Adipose tissue (tissue), 3 donors: ENCODE results near the gene CAPN5. TPM values are rescaled to one million over a fixed set of nuclear protein-coding genes. Genes with fewer than 3 reads are reported as not detected.

ENCODE experiments used
- H3K27ac ChIP-seq: one replicate; pipeline ENCODE4 v1.5.1; 2013; ENCODE audit warnings: low read depth, low read length
- WGBS, 3 donors: extraction: QIAGEN DNeasy Blood & Tissue Kit; methylation state at CpG; one replicate each; pipeline ENCODE4 v1.1.7; 2013; 5-methylcytosine and 5-hydroxymethylcytosine counted together
- polyA plus RNA-seq, 3 donors: library from polyadenylated mRNA; stranded (reverse); fragments of 200-250 nt; gene quantifications; one replicate each; pipeline ENCODE4 v1.2.3, GENCODE V29; 2013
- donor health status: healthy with polysubstance abuse.
- donor health status: Bipolar disorder and iron deficiency.
- donor health status: healthy.

CAPN5 gene
- polyA plus RNA-seq, 3 donors, result 1.2 to 8.5 (median 4.0) TPM

GRCh38 chr11:77166021-77166420 lies 99.2 kb downstream of the CAPN5 start:
- WGBS, 3 donors, result 91 to 94% (median 92%) methylated on average over 8 of the region's 8 CpGs
- H3K27ac ChIP-seq, result no peak overlapping the region

- no peak overlapping the region for H3K27ac ChIP-seq
- WGBS, 3 donors, result 87 to 91% (median 88%) methylated on average over 9 of the region's 9 CpGs
These were observed 100.4 kb downstream of the CAPN5 start for GRCh38 chr11:77167111-77167626.

DNA sequence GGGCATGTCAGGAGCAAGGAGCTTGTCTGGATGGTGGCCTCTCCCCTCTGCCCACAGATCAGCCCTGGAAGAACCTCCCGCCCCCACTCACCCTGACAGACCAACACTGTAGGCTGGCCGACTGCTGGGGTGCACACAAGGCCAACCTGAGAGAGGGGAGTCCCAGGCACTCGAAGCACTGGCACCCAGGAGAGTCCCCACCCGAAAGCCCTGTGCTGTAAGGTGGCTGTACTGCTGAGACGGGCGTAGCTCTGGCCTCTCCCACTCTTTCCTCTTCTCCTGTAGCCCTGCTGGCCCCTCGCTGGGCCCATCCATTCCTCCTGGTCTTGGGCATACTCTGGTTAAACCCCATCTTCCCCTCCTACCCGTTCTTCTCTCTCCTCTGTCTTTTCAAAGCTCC lies 101.0 kb downstream of the CAPN5 start:
- H3K27ac ChIP-seq, result no peak overlapping the region
- 77 to 93% (median 82%) methylated on average over 8 of the region's 8 CpGs for WGBS, 3 donors

DNA sequence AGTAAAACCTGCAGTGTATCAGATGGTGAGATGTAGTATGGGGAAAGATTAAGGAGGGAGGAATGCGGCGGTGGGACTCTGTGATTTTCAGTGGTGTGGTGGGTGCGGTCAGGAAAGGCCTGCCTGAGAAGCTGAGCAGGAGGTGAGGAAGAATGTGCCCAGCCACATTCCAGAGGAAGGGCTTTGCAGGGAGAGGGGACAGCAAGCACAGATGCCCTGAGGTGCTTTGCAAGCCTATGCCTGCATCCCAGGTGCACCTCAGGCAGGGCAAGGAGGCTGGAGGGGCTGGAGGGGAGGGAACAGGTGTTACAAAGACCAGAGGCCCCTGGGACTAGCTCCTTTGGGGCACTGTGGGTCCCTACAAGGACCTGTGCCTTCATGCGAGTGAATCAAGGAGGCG lies 103.3 kb downstream of the CAPN5 start:
- WGBS, 3 donors, result 96 to 99% (median 96%) methylated on average over 5 of the region's 5 CpGs
- no peak overlapping the region for H3K27ac ChIP-seq

DNA sequence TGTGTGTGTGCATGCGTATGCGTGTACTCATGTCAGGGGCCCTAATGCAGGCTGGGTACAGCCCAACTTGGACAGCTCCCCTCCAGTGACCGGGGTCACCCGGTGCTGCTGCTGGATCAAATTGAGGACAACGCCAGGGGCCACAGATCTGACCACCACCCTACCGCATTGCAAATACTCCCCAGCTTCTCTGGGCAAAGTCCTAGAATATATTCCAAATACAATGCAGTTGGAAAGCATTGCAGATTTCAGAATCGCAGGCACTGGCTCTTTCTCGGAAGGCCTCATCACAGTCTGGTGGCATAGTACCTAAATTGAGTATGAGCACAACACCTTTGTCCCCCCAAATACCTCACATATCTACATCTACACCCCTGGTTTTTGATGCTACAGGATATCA lies 104.5 kb downstream of the CAPN5 start:
- WGBS, 3 donors, result 92 to 95% (median 94%) methylated on average over 8 of the region's 8 CpGs
- no peak overlapping the region for H3K27ac ChIP-seq

DNA sequence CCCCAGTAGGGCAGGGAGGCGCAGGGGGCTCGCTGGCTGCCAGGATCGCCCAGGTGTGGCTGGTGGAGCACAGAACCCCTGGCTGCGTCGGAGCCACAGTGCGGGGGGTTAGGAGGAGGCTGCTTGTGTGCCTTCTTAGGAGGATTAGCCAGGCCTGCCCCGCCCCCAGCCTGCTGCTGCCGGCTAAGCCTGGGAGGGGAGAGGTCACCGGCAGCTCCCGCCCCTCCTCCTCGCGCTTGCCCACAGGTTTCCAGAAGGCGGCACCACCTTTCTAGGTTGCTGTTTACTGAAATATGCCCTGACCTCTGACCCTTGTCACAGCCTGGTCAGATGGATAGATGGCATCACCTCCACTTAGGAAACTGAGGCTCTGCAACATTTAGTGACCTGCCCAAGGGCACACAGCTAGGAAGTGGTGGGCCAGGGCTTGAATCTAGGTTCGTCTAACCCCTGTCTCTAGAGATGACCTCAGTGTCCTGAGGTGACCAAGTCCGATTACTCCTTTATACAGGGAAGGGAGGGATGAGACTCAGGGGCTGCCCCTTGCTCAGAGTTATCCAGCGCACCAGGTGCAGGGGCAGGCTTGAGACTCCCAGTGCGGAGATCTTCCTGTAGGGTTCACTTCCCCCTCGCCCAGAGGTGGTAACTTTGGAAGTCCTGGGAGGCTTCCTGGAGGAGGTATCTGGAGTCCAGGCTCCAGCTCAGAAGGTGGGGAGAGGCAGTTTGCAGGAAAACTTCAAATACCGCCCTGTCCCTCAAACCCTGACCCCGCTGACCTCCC lies 105.3 kb downstream of the CAPN5 start:
- 59 to 80% (median 63%) methylated on average over 20 of the region's 20 CpGs for WGBS, 3 donors
- no peak overlapping the region for H3K27ac ChIP-seq

GRCh38 chr11:77172666-77172982 lies 105.9 kb downstream of the CAPN5 start:
- 69 to 80% (median 74%) methylated on average over 16 of the region's 16 CpGs for WGBS, 3 donors
- H3K27ac ChIP-seq, result no peak overlapping the region

DNA sequence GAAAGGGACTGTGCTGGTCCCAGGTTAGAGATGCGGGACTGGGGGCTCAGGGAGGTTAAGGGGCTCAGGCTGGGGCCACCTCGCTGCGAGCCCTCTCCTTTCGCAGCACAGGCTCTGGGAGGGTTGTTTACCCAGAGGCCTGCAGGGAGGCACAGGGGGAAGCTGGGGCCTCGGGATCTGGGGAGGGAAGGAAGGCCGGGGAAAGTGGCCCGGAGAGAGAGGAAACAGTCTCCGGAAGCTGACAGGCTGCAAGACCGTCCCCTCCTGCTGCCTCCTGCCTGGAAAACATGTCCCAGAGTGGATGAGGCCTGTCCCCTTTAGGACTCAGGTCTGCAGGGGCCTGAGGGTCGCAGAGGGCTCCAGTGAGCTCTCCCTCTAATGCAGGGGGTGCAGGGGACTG lies 106.7 kb downstream of the CAPN5 start:
- H3K27ac ChIP-seq, result no peak overlapping the region
- 45 to 76% (median 56%) methylated on average over 10 of the region's 10 CpGs for WGBS, 3 donors

GRCh38 chr11:77174559-77174958 lies 107.8 kb downstream of the CAPN5 start:
- H3K27ac ChIP-seq, result no peak overlapping the region
- WGBS, 3 donors, result 67 to 92% (median 88%) methylated on average over 16 of the region's 16 CpGs

DNA sequence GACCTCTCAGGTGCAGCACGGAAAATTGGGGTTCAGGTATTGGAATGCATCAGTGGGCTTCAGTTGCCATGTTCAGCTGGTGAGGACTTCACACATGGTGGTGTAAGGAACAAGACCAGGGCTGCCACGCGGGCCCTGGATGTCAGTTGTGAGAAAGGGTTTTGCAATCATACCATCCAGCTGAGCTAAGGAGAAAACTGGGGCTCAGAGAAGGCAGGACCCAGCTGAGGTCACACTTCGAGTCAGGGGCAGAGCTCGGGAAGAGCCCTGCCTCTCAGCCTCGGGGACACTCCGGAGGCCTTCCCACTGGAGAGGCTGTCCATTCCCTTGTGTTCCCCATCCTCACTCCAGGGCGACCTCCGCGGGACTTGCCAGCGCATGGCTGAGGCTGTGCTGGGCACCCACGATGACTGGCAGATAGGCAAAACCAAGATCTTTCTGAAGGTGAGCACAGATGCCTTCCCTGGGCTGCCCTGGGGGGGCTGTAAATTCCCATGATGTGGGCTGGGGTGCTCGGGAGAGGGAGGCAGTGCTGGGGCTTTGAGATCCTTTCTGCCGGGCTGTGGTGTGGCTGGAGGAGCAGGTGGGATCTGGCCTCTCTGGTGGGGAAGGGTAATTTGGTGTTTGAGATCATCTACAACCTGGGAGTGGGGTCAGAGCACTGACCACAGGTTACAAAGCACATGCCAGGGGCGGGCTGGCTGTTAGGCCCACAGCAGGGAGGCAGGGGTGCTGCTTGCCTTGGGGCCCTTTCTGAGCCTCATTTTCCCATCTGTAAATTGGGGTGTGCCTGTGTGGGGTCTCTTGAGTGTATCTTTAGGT lies 108.5 kb downstream of the CAPN5 start:
- WGBS, 3 donors, result 70 to 90% (median 73%) methylated on average over 15 of the region's 15 CpGs
- H3K27ac ChIP-seq, result no peak overlapping the region

Other genes with a start within 250 kb of the CAPN5 start
- gene ACER3, start 206.1 kb upstream of the CAPN5 start, polyA plus RNA-seq, result 10 to 100 TPM in 1 of 3 donors, 1 to 10 TPM in 2; 3.4 to 12.7 (median 7.1) TPM
- gene B3GNT6, start 32.6 kb upstream of the CAPN5 start, polyA plus RNA-seq, result 1 to 10 TPM in 1 of 3 donors, under 1 TPM in 1, not detected in 1; 0.03 to 1.1 TPM
- gene OMP, start 35.9 kb downstream of the CAPN5 start, polyA plus RNA-seq, result not detected
- 1 to 10 TPM; 3.6 to 6.4 (median 6.4) TPM for gene MYO7A, start 61.3 kb downstream of the CAPN5 start, polyA plus RNA-seq
- gene GDPD4, start 234.7 kb downstream of the CAPN5 start, polyA plus RNA-seq, result not detected